Stimulated activated CD8-positive, alpha-beta memory T cell treated with anti-CD3 and anti-CD28 coated beads, Interleukin-7, amount 100 ng/mL, for 24 hours (primary cell): Measurements from ENCODE around the gene PAX2.

Experiments
- DNase-seq: peaks from one replicate; pipeline ENCODE4 v3.0.0-alpha.2; 2020; ENCODE audit warnings: low read depth

PAX2 gene

GRCh38 chr10:100858747-100859483 lies 113.5 kb downstream of the PAX2 start:
- no peak for DNase-seq

- no peak for DNase-seq
These were observed 114.0 kb downstream of the PAX2 start for GRCh38 chr10:100859484-100859763.

GRCh38 chr10:100863433-100863832 lies 118.1 kb downstream of the PAX2 start:
- no peak for DNase-seq

GRCh38 chr10:100864036-100864885 lies 118.9 kb downstream of the PAX2 start:
- no peak for DNase-seq

DNA sequence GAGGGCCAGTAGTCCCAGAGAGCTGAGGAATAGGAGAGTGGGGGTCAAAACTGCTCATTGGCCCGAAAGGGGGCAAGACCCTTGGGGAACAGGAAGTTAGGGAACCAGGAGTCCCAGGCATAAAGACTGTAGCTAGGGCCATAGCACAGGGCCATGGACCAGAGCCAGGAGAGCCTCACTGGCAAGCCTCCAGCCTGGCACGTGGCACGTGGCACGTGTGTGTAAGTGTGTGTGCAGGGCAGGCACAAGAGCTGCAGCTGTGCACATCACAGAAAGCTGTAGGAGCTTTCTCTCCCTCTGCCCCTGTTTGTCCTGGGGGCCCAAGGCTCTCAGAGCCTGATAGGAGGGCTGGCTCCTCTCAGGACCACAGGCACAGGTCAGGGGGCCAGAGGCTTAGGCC lies 119.6 kb downstream of the PAX2 start:
- no peak for DNase-seq

DNA sequence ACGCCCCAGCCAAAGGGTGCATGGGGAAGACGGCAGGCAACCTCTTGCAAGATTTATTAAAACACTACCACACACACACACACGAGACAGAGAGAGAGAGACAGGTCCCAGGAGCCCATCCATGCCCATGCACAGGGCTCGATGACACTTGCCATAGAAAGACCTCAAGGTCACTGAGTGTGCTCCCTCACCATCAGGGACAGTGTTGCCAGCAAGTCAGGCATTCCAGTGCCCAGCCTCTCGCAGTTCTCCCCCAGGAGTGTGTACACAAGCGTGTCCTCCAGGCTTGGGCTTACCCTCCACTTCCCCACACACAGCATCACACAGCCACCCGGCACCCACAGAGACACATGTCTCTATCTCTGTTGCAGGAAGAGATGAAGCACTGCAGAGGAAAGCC lies 120.6 kb downstream of the PAX2 start:
- DNase-seq: no peak

DNA sequence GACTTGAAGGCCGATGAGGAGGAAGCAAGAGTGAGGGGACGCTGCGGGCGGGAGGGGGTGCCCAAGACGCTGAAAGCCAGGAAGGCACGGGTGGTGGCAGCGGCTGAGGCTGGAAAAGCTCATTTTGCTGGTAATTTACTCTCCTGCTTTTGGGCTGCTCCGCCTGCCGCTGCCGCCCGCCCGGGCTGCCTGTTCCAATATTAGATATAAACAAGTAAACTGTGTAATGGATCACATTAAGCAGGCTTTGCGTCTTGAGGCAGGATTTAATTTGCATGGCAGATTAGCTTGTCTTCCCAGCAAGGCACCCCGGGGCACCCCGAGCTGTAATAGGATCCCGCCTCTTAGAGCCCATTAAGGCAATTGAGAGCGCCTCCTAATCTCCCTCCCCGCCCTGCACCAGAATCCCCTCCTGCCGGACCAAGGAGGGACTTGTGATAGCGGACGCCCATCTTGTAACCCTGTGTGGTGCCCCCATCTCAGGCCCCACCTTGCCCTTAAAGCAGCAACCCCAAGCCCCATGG lies 121.3 kb downstream of the PAX2 start:
- no peak for DNase-seq

DNA sequence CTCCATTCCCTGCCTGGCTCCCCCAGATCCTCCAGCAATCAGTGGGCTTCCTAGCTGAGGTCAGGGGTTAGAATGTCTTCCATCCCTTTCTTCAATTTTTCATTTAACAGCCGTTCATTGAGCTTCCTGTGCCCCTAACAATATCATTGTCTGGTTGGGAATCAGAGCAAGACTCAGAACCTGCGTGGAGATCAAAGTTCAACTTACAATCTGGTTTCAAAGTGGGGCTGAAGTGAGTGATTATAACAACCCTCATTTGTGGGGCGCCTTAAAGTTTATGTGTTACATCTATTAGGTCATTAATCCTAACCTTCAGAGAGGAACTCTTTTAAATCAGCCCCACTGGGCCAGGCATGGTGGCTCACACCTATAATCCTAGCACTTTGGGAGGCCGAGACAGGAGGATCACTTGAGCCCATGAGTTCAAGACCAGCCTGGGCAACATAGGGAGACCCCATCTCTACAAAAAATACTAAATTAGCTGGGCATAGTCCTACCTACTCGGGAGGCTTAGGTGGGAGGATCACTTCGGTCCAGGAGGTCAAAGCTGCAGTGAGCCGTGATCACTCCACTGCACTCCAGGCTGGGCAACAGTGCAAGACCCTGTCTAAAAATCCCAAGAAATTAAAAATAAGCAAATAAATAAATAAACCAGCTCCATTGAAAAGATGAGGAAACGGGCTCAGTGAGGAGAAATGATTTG lies 122.0 kb downstream of the PAX2 start:
- DNase-seq: no peak

- DNase-seq: no peak
These were observed 123.0 kb downstream of the PAX2 start for GRCh38 chr10:100868382-100868781.

- DNase-seq: no peak
These were observed 124.0 kb downstream of the PAX2 start for GRCh38 chr10:100869399-100869798.

- DNase-seq: peak; percentile 31
These were observed 126.8 kb downstream of the PAX2 start for GRCh38 chr10:100872034-100872791.

DNA sequence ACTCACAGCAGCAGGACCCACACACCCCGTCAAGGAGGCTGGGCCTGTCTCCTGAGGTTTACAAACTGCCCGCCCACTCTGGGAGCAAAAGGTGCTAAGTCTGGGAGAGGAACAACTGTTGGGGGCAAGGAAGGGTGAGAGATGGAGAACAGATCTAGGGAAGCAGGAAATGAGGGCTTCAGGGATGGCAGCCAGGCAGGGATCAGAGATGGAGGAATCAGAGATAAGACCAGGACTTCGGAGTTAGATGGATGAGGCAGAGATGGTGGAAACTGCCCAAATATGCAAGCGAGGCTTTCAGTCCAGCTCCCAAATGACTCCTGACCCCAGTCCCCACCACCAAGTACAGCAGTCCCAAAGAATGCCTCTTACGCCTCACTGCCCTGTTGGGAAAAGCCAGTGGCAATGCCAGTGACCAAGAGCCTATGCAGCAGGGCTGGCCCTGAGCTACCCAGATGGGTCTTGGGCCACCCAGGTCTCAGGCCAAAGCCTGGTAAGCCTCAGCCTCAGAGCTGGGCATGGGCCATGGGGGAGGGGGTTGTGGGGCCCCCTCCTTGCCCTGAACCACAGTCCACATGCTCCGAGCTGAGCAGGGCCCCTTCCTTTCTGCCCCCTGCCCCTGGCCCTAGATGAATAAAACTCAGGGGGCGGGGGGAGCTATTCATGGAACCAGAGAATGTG lies 127.9 kb downstream of the PAX2 start:
- no peak for DNase-seq

GRCh38 chr10:100873827-100874326 lies 128.5 kb downstream of the PAX2 start:
- DNase-seq: no peak

DNA sequence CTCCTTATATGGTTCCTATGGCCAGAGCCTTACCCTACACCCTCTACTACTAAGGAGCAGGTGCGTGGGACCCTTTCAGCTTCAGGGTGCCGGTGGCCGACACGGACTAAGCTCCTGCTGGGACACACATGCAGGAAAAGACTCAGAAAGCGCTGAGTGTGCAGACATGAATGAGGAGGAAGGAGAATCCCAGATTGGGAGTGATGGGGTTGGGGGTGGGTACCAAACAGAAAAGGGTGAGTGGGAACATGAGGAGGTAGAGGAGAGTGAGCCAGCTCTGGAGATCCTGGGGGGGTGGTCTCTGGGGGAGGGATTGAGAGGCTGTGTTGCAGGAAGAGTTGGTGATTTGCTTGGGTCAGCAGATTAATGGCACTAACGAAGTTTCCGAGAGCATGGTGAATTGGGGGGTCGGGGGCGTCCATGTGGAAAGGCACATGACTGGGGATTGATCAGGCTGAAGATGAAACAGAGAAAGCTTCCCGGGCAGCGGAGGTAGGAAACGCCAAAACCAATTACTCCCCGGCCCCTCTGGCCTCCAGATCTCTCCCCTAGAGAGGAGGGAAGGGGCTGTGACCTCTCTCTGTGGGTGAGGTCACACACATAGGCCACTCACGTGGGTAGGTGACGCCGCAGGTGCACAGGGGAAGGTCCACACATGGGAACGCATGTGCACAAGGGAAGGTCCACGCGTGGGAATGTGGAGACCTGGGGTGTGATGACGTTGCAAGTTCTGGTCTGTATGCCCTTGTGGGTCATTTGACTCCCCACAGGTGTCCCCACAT lies 129.5 kb downstream of the PAX2 start:
- DNase-seq: no peak

GRCh38 chr10:100875484-100876166 lies 130.2 kb downstream of the PAX2 start:
- no peak for DNase-seq

DNA sequence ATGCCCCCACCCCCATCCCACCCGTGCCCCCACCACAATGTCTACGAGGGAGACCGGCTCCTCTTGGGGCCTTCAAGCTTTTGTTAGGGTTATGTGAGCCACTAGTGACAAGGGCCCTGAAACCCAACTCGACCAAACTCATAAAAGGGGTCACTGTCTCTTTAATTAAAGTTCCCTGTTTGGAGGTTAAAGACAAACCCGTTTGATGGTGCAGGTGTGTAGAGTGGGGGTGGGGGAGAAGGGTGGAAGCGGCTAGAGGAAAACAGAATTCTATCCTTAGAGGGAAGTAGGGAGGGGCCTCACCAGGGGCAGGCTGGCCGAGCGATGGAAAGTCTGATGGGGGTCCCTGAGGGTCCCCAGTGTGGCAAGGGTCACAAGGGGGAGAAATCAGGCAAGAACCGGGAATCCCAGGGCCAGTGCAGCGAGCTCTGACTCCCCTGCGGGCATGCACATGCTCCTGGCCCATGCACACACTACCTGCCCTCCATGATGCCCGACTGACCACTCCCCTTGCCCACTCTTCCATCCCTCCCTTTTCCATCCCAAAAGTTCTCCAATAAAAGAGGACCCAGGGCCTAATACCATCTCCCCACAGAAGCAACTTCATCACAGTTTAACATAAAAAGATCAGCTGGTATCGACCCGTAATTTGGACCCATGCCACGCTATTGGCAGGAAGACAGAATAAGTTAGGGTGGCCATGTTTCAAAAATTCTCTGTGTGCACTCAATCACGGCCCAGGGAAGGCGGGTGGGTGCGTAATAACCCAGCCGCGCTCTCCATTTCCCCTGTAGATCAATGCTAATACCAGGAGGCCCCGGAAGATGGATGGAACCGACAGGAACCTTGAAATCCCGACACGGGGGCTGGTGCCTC lies 131.4 kb downstream of the PAX2 start:
- DNase-seq: no peak

GRCh38 chr10:100877461-100877850 lies 132.1 kb downstream of the PAX2 start:
- DNase-seq: no peak

DNA sequence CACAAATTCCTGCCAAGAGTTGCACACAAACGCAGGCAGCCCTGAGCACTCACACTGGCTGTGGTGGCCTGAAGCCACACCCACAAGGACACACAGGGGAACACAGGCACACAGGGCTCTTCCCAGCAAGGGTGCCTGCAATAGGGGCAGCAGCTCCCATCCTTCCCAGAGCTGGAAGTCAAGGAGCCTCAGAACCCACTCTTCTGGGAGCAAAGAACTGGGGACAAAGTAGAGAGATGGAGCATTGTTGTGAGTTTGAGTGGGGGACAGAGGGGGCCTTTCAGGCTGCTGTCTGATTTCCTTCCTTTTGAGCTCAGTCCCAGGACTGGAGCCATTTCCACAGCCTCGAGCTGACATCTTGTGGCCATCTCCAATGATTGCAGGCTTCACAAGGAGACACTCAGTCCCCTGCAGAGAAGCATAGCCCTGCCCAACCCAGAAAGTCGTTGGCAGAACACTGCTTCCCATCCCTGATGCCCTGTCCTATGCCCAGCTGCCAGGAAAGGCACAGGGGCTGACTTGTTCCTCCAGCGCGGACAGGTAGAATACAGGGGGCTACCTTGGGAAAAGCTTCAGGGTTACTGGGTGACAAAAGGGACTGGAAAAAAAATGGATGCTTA lies 133.0 kb downstream of the PAX2 start:
- no peak for DNase-seq
